ENCODE data around the gene BCAS1. TPM values are rescaled to one million over a fixed set of nuclear protein-coding genes. Genes with fewer than 3 reads are reported as not detected.

Gene BCAS1
- total and polyA plus RNA-seq, 2 donors from 2014 or later = 1.1 to 4.8 TPM

DNA sequence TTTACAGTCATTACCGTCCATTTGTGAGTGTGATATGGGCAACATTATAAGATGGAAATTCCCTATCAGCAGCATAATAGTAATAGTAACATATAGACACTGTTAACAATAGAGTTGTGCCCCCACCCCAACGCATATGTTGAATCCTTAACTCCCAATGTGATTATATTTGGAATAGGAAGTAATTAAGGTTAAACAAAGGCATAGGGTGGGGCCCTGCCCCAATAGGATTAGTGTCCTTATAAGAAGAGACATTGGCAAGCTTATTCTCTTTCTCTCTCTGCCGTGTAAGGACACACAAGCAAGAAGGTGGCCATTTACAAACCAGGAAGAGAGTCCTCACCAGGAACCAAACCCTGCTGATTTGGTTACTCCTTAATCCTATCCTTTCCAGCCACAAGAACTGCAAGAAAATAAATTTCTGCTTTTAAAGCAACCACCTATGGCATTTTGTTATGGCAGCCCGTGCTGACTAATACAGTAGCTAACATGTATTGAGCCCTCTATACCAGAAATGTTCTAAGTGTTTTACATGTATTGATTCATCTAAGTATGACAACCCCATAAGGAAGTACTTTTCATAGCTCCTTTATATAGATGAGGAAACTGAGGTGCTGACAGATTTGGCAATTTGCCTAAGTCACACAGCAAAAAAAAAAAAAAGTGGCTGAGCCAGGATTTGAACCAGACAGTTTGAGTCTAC lies 114.2 kb downstream of the BCAS1 start:
- Histone ChIP-seq H3K27ac (ENCODE audit: low read depth in 2 of 2, low read length in 2 of 2) (no peak overlapping the region), H3K27me3 (ENCODE audit: control insufficient read depth, insufficient read depth, low read length) (no peaks in the 10 kb centered on the region), H3K9ac (ENCODE audit: low read length in 3 of 3) (no peak overlapping the region), H3K36me3 (ENCODE audit: control insufficient read depth in 2 of 3, insufficient read depth in 3 of 3, low read length in 3 of 3) (no peaks in the 10 kb centered on the region), H3K4me3 (ENCODE audit: low read length in 3 of 3) (no peak overlapping the region), H3K4me1 (ENCODE audit: control insufficient read depth in 2 of 3, insufficient read depth in 2 of 3, low read depth in 1 of 3, low read length in 3 of 3) (peaks cover 4 to 8% (median 5%) of the 10 kb centered on the region in 3 donors), H3K9me3 (ENCODE audit: control insufficient read depth in 2 of 3, insufficient read depth in 1 of 3, low read length in 3 of 3) (peaks cover 0 to 3% (median 2%) of the 10 kb centered on the region in 3 donors)
- FAIRE-seq = no peak
- intact Hi-C loops (cut with DNase I) = no loop called here
- DNase-seq = no peak
- TF ChIP-seq CTCF (IDR thresholded peaks at IDR 0.05; ENCODE audit: borderline replicate concordance, extremely low read depth, insufficient read depth) = no peak

DNA sequence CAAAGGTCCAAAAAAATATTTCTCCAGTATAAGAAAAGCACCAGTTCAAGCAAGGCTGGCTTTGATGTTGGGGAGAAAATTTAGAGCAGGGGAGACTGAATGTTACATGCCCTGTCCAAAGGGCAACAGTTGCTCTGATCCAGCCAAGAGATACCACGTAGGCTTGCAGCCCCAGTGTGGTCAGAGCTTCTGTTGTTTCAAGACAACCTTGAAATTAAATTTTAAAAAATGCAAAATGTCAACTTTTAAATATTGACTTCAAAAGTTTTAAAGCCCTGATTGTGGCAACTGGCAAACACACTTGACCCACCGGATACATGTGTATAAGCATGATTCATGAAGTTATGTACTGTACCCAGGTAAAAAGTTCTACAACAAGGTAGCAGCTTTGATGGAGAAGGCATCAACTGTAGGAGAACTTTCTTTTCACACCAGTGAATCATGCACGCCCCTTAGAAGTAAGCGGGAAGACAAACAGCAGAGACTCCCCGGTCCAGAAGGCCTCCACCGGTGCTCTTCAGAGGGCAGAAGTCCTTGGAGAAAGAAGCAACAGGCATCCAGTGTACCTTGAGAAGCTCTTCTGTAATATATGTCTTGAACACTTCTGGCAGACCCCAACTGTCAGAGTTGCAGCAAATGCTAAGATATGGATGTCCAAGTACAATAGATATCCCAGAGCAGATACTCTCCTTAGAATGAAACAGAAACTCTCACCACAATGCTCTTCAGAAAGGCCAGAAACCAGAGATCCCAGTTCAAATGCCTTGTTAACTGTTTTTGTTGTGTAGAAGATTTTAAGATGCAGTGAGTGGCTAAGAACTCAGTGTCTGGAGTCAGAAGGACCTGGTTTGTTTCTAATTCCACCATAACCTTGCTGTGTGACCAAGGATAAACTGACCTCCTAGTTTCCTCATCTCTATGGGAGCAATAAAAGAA lies 115.4 kb downstream of the BCAS1 start:
- Histone ChIP-seq H3K9ac (ENCODE audit: low read length in 3 of 3) (no peak overlapping the region), H3K27me3 (ENCODE audit: control insufficient read depth, insufficient read depth, low read length) (no peaks in the 10 kb centered on the region), H3K4me1 (ENCODE audit: control insufficient read depth in 2 of 3, insufficient read depth in 2 of 3, low read depth in 1 of 3, low read length in 3 of 3) (peaks cover 0 to 4% (median 3%) of the 10 kb centered on the region in 3 donors), H3K4me3 (ENCODE audit: low read length in 3 of 3) (no peak overlapping the region), H3K36me3 (ENCODE audit: control insufficient read depth in 2 of 3, insufficient read depth in 3 of 3, low read length in 3 of 3) (no peaks in the 10 kb centered on the region), H3K27ac (ENCODE audit: low read depth in 2 of 2, low read length in 2 of 2) (no peak overlapping the region), H3K9me3 (ENCODE audit: control insufficient read depth in 2 of 3, insufficient read depth in 1 of 3, low read length in 3 of 3) (peaks cover 0 to 3% (median 2%) of the 10 kb centered on the region in 3 donors)
- intact Hi-C loops (cut with DNase I) = no loop called here
- TF ChIP-seq CTCF (IDR thresholded peaks at IDR 0.05; ENCODE audit: borderline replicate concordance, extremely low read depth, insufficient read depth) = no peak
- FAIRE-seq (no peak), DNase-seq (peak in 1 of 5 donors; percentile 71)

GRCh38 chr20:53952528-53953096 lies 117.8 kb downstream of the BCAS1 start:
- Histone ChIP-seq H3K4me3 (ENCODE audit: low read length in 3 of 3) (no peak overlapping the region), H3K9me3 (ENCODE audit: control insufficient read depth in 2 of 3, insufficient read depth in 1 of 3, low read length in 3 of 3) (peaks cover 0 to 3% (median 2%) of the 10 kb centered on the region in 3 donors), H3K4me1 (ENCODE audit: control insufficient read depth in 2 of 3, insufficient read depth in 2 of 3, low read depth in 1 of 3, low read length in 3 of 3) (no peaks in the 10 kb centered on the region), H3K36me3 (ENCODE audit: control insufficient read depth in 2 of 3, insufficient read depth in 3 of 3, low read length in 3 of 3) (no peaks in the 10 kb centered on the region), H3K27me3 (ENCODE audit: control insufficient read depth, insufficient read depth, low read length) (no peaks in the 10 kb centered on the region), H3K27ac (ENCODE audit: low read depth in 2 of 2, low read length in 2 of 2) (no peak overlapping the region), H3K9ac (ENCODE audit: low read length in 3 of 3) (no peak overlapping the region)
- FAIRE-seq (no peak), DNase-seq (no peak)
- TF ChIP-seq CTCF (IDR thresholded peaks at IDR 0.05; ENCODE audit: borderline replicate concordance, extremely low read depth, insufficient read depth) = no peak
- intact Hi-C loops (cut with DNase I) = no loop called here
